ENCODE measurements around the gene NDUFAF3.

Gene NDUFAF3

DNA sequence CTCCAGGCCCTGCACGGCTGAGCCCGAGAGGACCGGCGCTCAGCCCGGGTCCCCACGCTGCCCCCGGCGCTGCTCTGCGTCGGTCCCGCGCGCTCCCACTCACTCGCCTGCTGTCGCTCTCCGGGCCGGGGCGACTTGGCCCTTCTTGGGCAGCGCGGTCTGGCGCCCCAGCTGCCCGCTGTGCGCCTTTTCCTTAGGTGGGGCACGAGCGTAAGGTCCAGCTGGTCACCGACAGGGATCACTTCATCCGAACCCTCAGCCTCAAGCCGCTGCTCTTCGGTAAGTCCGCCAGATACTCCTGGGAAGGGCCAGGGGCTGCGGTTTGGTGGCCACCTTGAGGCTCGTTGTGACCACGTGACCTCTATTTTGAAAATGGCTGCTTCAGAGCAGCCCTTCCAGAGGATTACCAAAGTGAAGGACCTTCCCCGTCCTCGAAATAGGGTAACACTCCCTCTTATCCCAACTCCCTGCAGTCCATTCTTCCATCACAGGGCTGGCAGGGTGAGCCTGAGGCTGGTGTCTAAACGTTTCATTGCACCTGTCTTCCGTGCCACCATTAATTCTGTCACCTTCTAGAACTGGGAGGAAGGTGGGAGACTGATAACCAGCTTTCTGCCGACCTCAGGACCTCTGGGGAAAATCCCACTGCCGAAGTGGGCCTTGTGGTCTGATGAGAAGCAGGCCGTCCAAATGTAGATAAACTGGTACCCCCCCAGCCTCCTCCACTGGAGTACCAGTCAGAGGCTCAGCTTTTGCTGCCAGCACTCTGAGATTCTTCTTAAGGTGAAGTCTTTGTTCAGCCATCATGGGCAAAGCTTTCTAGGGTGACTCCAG lies 31.1 kb upstream of the NDUFAF3 start:
- DNase-seq (ENCODE audit: low read depth), result no peak
- H3K4me3 ChIP-seq (ENCODE audit: low read length), result peak overlapping the region; percentile 45
- TF ChIP-seq, protein P1, sequence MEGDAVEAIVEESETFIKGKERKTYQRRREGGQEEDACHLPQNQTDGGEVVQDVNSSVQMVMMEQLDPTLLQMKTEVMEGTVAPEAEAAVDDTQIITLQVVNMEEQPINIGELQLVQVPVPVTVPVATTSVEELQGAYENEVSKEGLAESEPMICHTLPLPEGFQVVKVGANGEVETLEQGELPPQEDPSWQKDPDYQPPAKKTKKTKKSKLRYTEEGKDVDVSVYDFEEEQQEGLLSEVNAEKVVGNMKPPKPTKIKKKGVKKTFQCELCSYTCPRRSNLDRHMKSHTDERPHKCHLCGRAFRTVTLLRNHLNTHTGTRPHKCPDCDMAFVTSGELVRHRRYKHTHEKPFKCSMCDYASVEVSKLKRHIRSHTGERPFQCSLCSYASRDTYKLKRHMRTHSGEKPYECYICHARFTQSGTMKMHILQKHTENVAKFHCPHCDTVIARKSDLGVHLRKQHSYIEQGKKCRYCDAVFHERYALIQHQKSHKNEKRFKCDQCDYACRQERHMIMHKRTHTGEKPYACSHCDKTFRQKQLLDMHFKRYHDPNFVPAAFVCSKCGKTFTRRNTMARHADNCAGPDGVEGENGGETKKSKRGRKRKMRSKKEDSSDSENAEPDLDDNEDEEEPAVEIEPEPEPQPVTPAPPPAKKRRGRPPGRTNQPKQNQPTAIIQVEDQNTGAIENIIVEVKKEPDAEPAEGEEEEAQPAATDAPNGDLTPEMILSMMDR (IDR thresholded peaks at IDR 0.05; ENCODE audit: insufficient read depth, low read depth, low read length, missing control alignments), result no peak

DNA sequence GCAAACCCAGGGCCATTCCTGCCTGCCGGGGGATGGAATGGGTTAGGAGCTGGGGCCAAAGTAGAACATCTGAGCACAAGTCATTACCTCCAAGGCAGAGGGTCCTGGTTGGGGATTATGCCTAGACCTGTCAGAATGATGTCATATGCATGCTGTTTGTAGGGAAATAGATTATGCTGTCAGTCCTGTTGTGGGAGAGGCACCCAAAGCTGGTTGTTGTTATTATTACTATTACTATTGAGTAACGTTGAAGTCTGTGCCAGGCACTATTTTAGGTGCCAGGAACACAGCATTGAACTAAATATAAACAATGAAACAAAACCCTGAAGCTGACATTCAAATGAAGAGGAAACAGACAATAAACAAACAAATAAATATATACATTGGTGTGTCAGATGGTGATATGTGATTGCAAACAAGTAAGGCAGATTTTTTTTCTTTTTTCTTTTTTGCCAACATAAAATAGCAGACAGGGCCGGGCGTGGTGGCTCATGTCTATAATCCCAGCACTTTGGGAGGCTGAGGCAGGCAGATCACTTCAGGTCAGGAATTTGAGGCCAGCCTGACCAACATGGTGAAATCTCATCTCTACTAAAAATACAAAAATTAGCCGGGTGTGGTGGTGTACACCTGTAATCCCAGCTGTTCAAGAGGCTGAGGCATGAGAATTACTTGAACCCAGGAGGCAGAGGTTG lies 29.9 kb upstream of the NDUFAF3 start:
- TF ChIP-seq, protein P1 (IDR thresholded peaks at IDR 0.05; ENCODE audit: insufficient read depth, low read depth, low read length, missing control alignments), result no peak
- DNase-seq (ENCODE audit: low read depth), result peak; percentile 50
- H3K4me3 ChIP-seq (ENCODE audit: low read length), result peak overlapping the region; percentile 45

DNA sequence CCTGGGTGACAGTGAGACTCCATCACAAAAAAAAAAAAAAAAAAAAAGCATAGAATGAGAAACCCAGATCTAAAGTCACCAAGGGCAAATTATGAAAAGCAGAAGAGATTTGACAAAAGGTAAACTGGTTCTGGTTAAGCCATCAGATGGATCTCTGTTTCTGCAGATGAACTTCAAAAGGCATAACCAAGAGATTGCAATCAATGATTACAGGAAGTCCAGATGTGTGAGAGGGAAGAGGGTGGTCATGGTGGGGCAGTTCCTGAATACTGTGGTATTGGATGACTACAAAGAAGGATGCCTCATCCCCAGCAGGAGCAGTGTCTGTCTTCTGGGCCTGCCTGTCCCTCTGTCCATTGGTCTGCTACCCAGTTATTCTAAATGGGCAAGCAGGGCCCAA lies 28.1 kb upstream of the NDUFAF3 start:
- TF ChIP-seq, protein P1 (IDR thresholded peaks at IDR 0.05; ENCODE audit: insufficient read depth, low read depth, low read length, missing control alignments), result no peak
- no peak overlapping the region for H3K4me3 ChIP-seq (ENCODE audit: low read length)
- no peak for DNase-seq (ENCODE audit: low read depth)

DNA sequence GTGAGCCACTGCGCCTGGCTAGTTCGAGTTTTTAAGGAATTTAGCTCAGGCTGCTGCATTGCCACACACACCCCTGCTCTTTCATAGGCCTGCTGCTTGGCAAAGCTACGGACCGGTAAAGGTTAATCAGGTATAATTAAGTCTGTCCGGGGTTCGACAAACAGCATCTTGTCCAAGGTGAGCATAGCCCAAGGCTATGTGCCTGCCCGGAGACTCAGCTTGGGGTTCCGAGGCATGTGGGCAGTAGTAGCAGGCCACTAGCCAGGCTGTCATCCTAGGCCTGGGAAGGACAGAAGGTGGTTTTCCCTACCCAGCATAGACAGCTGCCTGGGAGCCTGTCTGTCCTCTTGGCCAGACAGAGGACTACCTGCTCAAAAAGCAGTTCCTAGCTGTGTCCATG lies 25.3 kb upstream of the NDUFAF3 start:
- TF ChIP-seq, protein P1 (IDR thresholded peaks at IDR 0.05; ENCODE audit: insufficient read depth, low read depth, low read length, missing control alignments), result no peak
- H3K4me3 ChIP-seq (ENCODE audit: low read length), result no peak overlapping the region
- DNase-seq (ENCODE audit: low read depth), result no peak

GRCh38 chr3:48997102-48997635 lies 24.8 kb upstream of the NDUFAF3 start:
- H3K4me3 ChIP-seq (ENCODE audit: low read length), result no peak overlapping the region
- TF ChIP-seq, protein P1 (IDR thresholded peaks at IDR 0.05; ENCODE audit: insufficient read depth, low read depth, low read length, missing control alignments), result no peak
- no peak for DNase-seq (ENCODE audit: low read depth)

GRCh38 chr3:48997714-48998637 lies 23.9 kb upstream of the NDUFAF3 start:
- H3K4me3 ChIP-seq (ENCODE audit: low read length), result no peak overlapping the region
- no peak for DNase-seq (ENCODE audit: low read depth)
- TF ChIP-seq, protein P1 (IDR thresholded peaks at IDR 0.05; ENCODE audit: insufficient read depth, low read depth, low read length, missing control alignments), result no peak

All from epithelial cell of esophagus (primary cell).